Astrocyte of the cerebellum (primary cell): ENCODE data around the gene VENTX.

Experiments used
- DNase-seq: peaks from one replicate; pipeline ENCODE4 v3.0.0-alpha.2; 2011; ENCODE audit warnings: low read depth
- H3K4me3 ChIP-seq: 2 replicates; pipeline ENCODE4 v1.5.1; 2011; ENCODE audit warnings: mild to moderate bottlenecking, low read depth, low read length, moderate library complexity
- in situ Hi-C: cut with HindIII; loops from 2 replicates; pipeline ENCODE4 v1.10.0; 2017; ENCODE audit warnings: low sequenced_read_pairs
- TF ChIP-seq, protein P1 (sequence below): IDR thresholded peaks from 2 replicates; pipeline ENCODE4 v1.5.1; 2012; ENCODE audit warnings: low read length, low read depth, moderate library complexity, mild to moderate bottlenecking; ENCODE audit errors: missing control alignments

The VENTX gene

DNA sequence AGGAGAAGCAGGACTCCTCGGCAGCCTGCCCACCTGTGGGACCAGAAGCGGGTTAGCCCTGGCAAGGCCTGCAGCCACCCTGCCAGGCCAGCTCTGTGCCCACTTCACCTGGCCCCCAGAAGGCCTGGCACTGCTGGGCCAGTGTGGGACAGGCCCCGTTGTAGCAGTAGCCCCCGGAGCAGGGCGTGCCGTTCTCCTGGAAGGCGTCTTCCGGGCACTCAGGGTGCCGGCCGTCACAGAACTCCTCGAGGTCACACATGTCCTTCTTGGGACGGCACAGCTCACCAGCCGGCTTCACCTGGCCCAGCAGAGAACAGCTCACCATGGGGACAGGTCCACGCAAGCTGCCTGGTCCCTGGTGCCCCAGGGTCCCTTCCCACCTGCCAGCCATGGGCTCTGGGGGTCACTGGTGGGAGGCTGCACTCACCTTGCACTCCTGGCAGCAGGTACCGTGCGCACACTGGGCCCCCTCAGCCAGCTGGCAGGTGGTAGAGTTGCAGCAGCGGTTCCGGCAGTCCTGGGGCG is 33.2 kb downstream of the VENTX start:
- no peak overlapping the region for H3K4me3 ChIP-seq
- TF ChIP-seq, protein P1, sequence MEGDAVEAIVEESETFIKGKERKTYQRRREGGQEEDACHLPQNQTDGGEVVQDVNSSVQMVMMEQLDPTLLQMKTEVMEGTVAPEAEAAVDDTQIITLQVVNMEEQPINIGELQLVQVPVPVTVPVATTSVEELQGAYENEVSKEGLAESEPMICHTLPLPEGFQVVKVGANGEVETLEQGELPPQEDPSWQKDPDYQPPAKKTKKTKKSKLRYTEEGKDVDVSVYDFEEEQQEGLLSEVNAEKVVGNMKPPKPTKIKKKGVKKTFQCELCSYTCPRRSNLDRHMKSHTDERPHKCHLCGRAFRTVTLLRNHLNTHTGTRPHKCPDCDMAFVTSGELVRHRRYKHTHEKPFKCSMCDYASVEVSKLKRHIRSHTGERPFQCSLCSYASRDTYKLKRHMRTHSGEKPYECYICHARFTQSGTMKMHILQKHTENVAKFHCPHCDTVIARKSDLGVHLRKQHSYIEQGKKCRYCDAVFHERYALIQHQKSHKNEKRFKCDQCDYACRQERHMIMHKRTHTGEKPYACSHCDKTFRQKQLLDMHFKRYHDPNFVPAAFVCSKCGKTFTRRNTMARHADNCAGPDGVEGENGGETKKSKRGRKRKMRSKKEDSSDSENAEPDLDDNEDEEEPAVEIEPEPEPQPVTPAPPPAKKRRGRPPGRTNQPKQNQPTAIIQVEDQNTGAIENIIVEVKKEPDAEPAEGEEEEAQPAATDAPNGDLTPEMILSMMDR = no peak
- in situ Hi-C loops = no loop called here
- DNase-seq = no peak

DNA sequence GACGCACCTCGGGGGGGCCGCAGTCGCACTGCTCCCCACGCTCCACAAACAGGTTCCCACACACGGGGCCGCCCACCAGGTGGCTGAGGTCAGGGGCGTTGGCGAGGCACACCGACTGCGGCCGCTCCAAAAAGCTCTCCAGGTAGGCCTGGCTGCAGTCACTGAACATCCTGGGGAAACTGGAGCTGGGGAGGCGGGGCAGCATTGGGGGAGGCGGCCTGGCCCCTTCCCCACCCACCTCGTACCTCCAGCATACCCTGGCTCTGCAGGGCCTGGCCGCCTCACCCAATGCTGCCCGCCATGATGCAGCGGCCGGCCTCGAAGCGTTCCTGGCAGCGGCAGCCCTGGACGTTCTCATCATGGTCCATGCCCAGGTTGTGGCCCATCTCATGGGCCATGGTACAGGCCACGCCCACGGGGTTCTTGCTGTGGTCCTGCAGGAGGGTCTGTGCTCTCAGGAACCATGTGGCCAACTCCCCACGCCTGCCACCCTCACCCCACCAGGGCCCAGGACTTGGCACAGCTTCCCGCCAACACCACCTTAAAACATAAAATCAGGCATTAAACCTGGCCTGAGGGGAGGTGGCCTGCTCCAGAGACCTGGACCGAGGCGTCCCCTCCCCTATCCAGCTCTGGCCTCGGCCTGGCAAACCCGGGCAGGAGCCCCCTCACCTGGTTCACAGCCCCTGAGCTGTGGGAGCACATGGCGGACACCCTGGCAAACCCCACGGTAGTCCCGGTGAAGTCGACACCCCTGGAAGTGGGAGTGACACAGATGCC is 34.1 kb downstream of the VENTX start:
- TF ChIP-seq, protein P1 = no peak
- in situ Hi-C loops = no loop called here
- H3K4me3 ChIP-seq = no peak overlapping the region
- DNase-seq = no peak

DNA sequence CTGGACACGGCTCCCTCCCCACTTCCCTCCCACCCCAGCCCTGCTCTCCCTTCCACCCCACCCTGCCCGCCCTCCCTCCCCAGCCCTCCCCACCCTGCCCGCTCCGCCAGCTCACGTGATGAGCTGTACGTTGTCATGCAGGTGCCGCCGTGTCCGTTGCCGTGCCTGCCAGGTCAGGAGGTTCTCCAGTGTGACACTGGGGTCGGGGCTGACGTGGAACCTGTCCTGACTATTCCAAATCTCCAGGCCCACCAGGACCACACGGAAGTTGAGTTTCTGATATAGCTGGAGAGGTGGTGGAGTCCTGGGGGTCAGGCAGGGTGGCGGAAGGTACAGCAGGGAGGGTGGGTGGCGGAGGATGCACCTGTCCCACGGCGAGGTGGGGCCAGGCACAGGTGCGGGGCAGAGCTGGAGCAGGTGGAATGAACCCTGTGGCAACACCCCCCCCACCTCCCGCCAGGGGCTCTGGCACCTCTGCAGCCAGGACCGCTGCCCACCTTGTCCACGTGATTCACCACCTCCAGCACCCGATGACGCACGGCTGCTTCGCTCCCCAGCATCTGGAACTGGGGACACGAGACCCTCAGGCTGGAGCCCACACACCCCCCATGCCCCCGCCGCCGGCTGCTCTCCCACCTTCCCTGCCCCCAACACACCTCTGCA is 34.8 kb downstream of the VENTX start:
- in situ Hi-C loops = no loop called here
- no peak for DNase-seq
- TF ChIP-seq, protein P1 = no peak
- no peak overlapping the region for H3K4me3 ChIP-seq

DNA sequence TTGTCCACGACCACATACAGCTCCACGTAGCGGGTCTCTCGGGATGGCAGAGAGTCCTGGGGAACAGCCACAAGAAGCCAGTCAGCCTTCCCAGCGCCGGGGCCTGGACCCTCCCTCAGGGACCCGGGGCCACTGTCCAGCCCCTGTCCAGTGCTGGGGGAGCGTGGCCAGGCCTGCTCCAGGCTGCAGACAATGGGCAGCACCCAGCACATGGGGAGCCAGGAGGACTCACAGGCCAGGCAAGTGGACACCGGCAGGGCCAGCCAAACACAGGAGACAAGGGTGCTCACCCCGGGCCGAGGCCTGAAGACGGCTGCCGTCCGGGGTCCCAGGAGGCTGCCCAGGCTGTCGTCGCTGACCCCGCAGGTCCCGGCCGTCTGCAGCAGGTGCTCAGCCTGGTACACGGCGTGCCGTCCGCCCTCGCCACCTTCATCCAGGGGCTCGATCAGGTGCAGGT is 35.3 kb downstream of the VENTX start:
- H3K4me3 ChIP-seq = no peak overlapping the region
- in situ Hi-C loops = no loop called here
- no peak for DNase-seq
- TF ChIP-seq, protein P1 = no peak

DNA sequence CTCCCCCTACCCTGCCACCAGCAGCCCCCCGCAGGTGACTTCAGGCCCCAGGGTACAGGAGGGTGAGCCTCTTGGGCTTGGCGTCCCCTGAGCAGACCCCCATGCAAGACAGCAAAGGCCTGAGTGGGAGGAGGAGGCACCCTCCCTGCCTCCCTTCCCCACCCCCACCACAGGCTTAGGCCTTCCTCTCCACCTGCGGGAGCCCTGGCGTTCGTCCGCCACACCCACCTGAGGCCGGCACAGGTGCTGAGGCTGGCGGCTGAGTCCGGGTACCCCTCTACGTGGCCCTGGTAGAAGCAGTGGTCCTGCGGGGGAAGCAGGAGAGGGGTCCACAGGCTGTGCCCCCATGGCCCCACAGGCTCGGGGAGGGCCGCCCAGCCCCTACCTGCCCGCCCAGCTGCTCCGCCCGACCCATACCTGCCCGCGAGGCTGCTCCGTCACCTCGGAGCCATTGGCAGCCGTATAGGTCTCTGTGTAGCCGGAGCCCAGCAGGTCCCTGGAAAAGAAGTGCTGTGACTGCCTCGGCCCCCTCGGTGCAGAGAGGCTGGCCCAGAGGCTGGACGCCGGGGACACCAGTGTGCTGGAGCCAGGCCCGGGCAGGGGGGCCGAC is 36.0 kb downstream of the VENTX start:
- DNase-seq = no peak
- in situ Hi-C loops = no loop called here
- TF ChIP-seq, protein P1 = no peak
- no peak overlapping the region for H3K4me3 ChIP-seq
